Loucy (cell line): ENCODE measurements around the gene CD79A.

Source experiments
- CTCF ChIP-seq: fragments of 200-600 bp; sonication (generic); conservative IDR thresholded peaks from 2 replicates; pipeline ENCODE4 v1.5.1; 2014; ENCODE audit warnings: mild to moderate bottlenecking, antibody characterized with exemption, low read length
- EZH2phosphoT487 ChIP-seq: fragments of 200-600 bp; IDR thresholded peaks from 2 replicates; pipeline ENCODE4 v1.6.1; 2018; ENCODE audit warnings: antibody characterized with exemption, mild to moderate bottlenecking, moderate library complexity, borderline replicate concordance

- no peak for TF ChIP-seq CTCF
- TF ChIP-seq EZH2phosphoT487 = no peak
Observed at GRCh38 chr19:41850381-41850780, 26.7 kb upstream of the CD79A start.
